ENCODE data around the gene ALAD. TPM values are rescaled to one million over a fixed set of nuclear protein-coding genes. Genes with fewer than 3 reads are reported as not detected.

The ALAD gene
- total RNA-seq, 2 donors from 2014 or later = 24.8 to 30.5 TPM

Other genes with a start within 250 kb of the ALAD start
- 10 to 100 TPM; 41.2 to 41.5 TPM for gene FKBP15, start 180.0 kb downstream of the ALAD start, total RNA-seq
- 10 to 100 TPM; 13.1 to 17.3 TPM for gene SLC31A1, start 179.7 kb downstream of the ALAD start, total RNA-seq
- 10 to 100 TPM; 47.0 to 47.9 TPM for gene CDC26, start 125.7 kb downstream of the ALAD start, total RNA-seq
- 10 to 100 TPM; 41.3 to 51.1 TPM for gene PRPF4, start 125.6 kb downstream of the ALAD start, total RNA-seq
- gene RNF183, start 97.9 kb downstream of the ALAD start, total RNA-seq = 10 to 100 TPM in 1 of 2 donors, 1 to 10 TPM in 1; 1.9 to 10.9 TPM
- gene WDR31, start 61.0 kb downstream of the ALAD start, total RNA-seq = 1 to 10 TPM; 1.6 to 2.2 TPM
- gene BSPRY, start 51.7 kb downstream of the ALAD start, total RNA-seq = 10 to 100 TPM in 1 of 2 donors, 1 to 10 TPM in 1; 3.2 to 25.9 TPM
- 10 to 100 TPM; 15.2 to 19.4 TPM for gene HDHD3, start 24.3 kb downstream of the ALAD start, total RNA-seq
- 10 to 100 TPM; 35.5 to 85.2 TPM for gene POLE3, start 9.4 kb upstream of the ALAD start, total RNA-seq
- gene C9orf43, start 9.5 kb upstream of the ALAD start, total RNA-seq = under 1 TPM; 0.69 to 0.76 TPM
- 10 to 100 TPM; 23.0 to 85.8 TPM for gene RGS3, start 62.4 kb upstream of the ALAD start, total RNA-seq

Measured in activated T-helper 17 cell treated with anti-CD3 and anti-CD28 coated beads, Interleukin-2, amount 50 U/mL, for 72 hours (primary cell).